Epithelial cell of esophagus (primary cell): Measurements from ENCODE around the gene HOXA11.

Experiments
- DNase-seq: peaks from one replicate; pipeline ENCODE4 v3.0.0; 2010; ENCODE audit warnings: low read depth
- H3K4me3 ChIP-seq: 2 replicates; pipeline ENCODE4 v1.5.1; 2011; ENCODE audit warnings: mild to moderate bottlenecking, low read length, control low read depth
- CTCF ChIP-seq: IDR thresholded peaks from 2 replicates; pipeline ENCODE4 v1.5.1; 2011; ENCODE audit warnings: low read depth, mild to moderate bottlenecking, low read length, control low read depth, inconsistent platforms; ENCODE audit not compliant: insufficient read depth; ENCODE audit errors: missing control alignments

Gene HOXA11

DNA sequence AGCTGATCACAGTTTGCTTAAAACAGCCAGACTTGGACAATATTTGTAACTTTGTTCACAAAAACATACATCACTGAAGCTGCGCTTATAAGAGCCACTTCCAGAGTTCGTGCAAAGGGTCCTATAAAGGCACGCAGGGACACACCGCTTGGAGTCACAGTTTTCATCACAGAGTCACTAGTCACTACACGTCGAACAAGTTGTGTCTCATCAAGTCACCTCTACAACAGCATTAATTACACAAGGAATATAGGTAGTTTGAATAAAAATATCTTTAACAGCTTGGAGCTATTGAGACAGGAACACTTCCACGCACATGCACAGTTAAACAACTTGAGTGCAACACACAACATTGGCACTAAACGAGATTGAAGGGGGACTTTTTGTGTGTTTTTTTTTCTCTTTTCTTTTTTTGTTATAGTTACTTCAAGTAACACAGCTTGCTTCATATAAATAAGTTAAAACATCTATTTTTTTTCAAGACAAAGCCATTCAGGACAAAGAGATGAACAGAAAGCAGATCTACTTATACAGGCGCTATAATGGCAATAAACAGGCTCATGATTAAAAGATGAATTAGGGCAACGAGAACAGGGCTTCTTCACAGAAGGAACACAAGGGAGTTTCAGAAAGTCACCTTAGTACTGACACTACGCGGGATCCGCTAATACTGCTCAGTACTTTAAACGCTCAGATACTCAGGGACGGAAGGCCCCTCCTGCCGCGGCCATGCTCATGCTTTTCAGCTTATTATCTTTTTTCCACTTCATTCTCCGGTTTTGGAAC is 43.7 kb downstream of the HOXA11 start:
- TF ChIP-seq CTCF: no peak
- no peak for DNase-seq
- no peak overlapping the region for H3K4me3 ChIP-seq

- TF ChIP-seq CTCF: no peak
- DNase-seq: no peak
- H3K4me3 ChIP-seq: no peak overlapping the region
Measured at GRCh38 chr7:27140126-27140857, 44.7 kb downstream of the HOXA11 start.

DNA sequence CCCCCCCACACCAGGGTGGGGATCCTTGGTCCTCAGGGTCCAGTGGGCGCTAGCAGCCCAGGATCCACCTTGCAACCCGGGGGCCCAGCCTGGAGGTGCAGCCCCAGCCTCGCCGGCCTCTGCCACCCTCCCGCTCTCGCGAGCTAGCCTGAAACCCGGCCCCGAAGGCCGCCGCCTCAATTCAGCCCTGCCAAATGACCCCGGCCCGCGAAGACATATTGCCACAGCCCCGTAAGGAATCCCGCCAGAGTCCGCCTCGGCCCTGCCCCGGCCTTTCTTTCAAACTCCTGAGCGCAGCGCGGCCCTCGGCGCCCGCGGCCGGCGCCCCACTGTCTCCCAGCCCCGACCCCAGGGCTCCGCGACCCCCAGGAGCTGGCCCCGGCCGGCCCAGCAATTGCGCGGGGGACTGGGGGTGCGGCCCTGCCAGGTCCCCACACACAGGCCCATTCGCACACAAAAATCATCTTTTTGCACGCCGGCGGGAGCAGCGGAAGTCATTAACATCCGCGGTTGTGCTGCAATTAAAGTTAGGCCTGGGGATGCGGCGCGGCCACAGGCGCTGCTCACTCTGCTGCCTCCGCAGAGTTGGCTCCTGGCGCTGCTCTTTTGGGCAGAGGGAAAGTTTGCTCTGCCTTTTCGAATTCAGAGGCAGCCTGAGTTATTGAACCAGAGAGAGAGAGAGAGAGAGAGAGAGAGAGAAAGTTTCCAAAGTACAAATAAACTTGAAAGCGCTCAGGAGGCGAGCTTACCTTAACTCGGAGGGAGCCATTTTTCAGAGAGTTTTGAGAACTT is 45.5 kb downstream of the HOXA11 start:
- no peak overlapping the region for H3K4me3 ChIP-seq
- no peak for DNase-seq
- no peak for TF ChIP-seq CTCF

DNA sequence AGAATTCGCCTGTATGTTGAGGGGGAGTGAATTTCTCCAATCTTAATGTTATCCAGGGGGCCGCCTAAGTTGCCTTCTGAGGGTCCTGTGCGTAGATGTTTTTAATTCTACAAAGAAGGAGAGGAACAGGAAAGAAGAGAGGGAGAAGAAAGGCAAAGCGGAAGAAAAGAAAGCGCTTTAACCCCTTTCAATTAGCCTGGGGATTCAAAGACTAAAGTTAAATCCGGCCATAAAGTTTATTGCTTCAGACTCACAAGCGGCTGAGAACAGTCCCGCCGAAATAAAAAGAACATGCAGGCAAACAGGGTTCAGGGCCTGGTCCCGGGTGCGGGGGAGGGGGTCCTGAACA is 46.1 kb downstream of the HOXA11 start:
- no peak for TF ChIP-seq CTCF
- DNase-seq: no peak
- no peak overlapping the region for H3K4me3 ChIP-seq

- no peak for TF ChIP-seq CTCF
Measured at GRCh38 chr7:27138472-27138871, 46.6 kb downstream of the HOXA11 start.

DNA sequence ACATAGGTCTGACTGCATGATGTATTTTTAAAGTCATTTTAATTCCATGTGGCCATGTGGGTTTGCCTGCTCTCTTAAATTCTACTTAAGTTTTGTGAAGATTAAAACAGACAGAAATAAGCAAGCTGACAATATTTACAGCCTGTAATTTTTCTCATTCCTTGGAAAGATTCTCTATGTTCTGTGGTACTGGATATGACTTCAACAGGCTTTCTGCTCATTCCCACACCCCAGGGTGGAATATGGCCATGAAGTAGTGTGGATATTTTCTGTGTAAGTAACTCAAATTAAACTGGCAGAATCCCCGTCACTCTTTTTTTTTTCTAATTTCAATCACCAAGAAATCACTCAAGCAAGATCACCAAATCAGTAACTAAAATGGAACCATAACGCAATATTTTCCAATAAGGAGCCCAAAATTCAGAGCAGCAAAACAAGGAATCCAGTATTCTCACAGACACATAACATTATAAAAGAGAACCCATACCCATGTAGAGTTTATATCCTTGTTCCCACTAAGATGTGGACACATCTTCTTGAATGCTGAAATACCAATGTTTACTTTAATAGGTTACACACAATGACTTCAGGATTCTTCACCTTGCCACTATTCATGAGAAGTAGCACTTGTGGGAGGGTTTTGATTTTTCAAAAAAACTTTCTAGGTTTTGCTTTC is 47.3 kb downstream of the HOXA11 start:
- TF ChIP-seq CTCF: no peak
- no peak overlapping the region for H3K4me3 ChIP-seq

More at GRCh38 chr7:27138472-27138871, 46.6 kb downstream of the HOXA11 start:
- H3K4me3 ChIP-seq: no peak overlapping the region
- no peak for DNase-seq

More for the DNA sequence above, 47.3 kb downstream of the HOXA11 start:
- no peak for DNase-seq
